Stomach smooth muscle (tissue), 2 donors: Measurements from ENCODE around the gene PTGDS.

Source experiments
- H3K27ac ChIP-seq: one replicate; pipeline ENCODE4 v1.7.0; 2013; ENCODE audit warnings: mild to moderate bottlenecking, low read length, inconsistent platforms
- H3K27me3 ChIP-seq, 2 donors: one replicate each; pipeline ENCODE4 v1.7.0; 2013; ENCODE audit warnings: low read length in 2 of 2; ENCODE audit not compliant: insufficient read depth in 2 of 2, control insufficient read depth in 1 of 2
- H3K36me3 ChIP-seq, 2 donors: one replicate each; pipeline ENCODE4 v1.7.0; 2013; ENCODE audit warnings: low read length in 2 of 2; ENCODE audit not compliant: control insufficient read depth in 2 of 2, insufficient read depth in 2 of 2
- H3K4me1 ChIP-seq: one replicate; pipeline ENCODE4 v1.7.0; 2013; ENCODE audit warnings: low read length; ENCODE audit not compliant: control insufficient read depth, insufficient read depth
- H3K4me3 ChIP-seq, 2 donors: one replicate each; pipeline ENCODE4 v1.7.0; 2013; ENCODE audit warnings: low read length in 2 of 2
- H3K9ac ChIP-seq, 2 donors: one replicate each; pipeline ENCODE4 v1.7.0; 2013; ENCODE audit warnings: low read length in 2 of 2, mild to moderate bottlenecking in 1 of 2
- H3K9me3 ChIP-seq, 2 donors: one replicate each; pipeline ENCODE4 v1.7.0; 2013; ENCODE audit warnings: low read length in 2 of 2; ENCODE audit not compliant: control insufficient read depth in 2 of 2
- donor health status: healthy.
- donor health status: Pancreatic carcinoma.

Gene PTGDS

DNA sequence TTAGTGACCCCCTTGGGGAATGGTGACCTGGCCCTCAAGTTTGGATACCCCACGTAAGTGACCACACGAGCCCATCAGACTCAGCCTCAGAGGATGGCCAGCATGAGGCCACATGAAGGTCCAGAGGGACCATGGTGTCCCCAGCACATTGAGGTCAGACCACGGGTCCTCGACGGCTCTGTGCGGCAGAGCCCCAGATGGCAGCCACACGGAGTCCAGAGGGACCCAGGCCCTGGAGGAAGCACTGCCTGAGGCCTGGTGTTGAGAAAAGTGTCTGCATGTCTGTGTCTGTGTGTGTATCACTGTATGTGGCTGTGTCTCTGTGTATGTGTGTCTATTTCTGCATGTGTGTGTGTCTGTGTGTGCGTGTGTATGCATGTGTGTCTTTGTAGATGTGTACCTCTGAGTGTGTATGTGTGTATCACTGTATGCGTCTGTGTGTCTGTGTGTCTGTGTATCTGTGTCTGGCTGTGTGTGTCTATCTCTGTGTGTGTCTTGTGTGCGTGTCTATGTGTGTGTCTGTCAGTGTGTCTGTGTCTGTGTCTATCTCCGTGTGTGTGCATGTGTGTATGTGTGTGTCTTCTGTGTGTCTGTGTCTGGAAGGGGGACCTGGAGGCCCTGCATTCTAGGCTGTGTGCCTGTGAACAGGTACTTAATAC is 6.5 kb downstream of the PTGDS start:
- Histone ChIP-seq H3K9me3 (no peaks in the 10 kb centered on the region), H3K27ac (no peak overlapping the region), H3K27me3 (peaks cover 21 to 25% of the 10 kb centered on the region in 2 donors), H3K4me3 (no peak overlapping the region), H3K4me1 (no peaks in the 10 kb centered on the region), H3K9ac (no peak overlapping the region), H3K36me3 (no peaks in the 10 kb centered on the region)

GRCh38 chr9:136984464-136985026 is 7.2 kb downstream of the PTGDS start:
- H3K36me3 ChIP-seq: no peaks in the 10 kb centered on the region

GRCh38 chr9:136985027-136985602 is 7.8 kb downstream of the PTGDS start:
- Histone ChIP-seq H3K27ac (no peak overlapping the region), H3K9ac (no peak overlapping the region)

More at GRCh38 chr9:136984464-136985026, 7.2 kb downstream of the PTGDS start:
- Histone ChIP-seq H3K4me3 (no peak overlapping the region), H3K9me3 (no peaks in the 10 kb centered on the region), H3K4me1 (no peaks in the 10 kb centered on the region), H3K27ac (no peak overlapping the region), H3K9ac (no peak overlapping the region), H3K27me3 (peaks cover 21 to 25% of the 10 kb centered on the region in 2 donors)

DNA sequence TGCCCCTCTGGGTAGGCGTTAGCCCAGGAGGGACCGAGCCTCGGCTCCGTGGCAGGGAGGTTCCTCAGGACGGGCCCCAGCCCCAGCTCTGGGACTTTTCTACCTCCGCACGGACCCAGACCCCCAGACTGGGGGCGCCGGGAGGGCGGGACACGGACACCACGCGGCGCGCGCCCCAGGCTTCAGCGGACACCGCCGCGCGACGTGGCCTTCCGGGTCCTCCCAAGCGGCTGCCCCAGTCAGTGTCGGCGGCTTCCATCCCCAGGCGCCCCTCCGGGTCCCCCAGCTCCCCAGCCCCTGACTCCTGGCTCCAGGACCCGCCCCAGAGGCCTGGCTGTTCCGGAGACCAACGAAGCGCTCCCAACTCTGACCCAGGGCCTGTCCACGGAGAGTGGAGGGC is 8.5 kb downstream of the PTGDS start:
- Histone ChIP-seq H3K27me3 (peaks cover 17 to 25% of the 10 kb centered on the region in 2 donors), H3K27ac (no peak overlapping the region), H3K4me3 (no peak overlapping the region), H3K9me3 (peaks cover 0 to 4% of the 10 kb centered on the region in 2 donors), H3K36me3 (no peaks in the 10 kb centered on the region), H3K9ac (no peak overlapping the region), H3K4me1 (no peaks in the 10 kb centered on the region)

More at GRCh38 chr9:136985027-136985602, 7.8 kb downstream of the PTGDS start:
- H3K4me1 ChIP-seq: no peaks in the 10 kb centered on the region
- H3K36me3 ChIP-seq: no peaks in the 10 kb centered on the region
- H3K27me3 ChIP-seq: peaks cover 21 to 25% of the 10 kb centered on the region in 2 donors
- H3K4me3 ChIP-seq: no peak overlapping the region
- H3K9me3 ChIP-seq: no peaks in the 10 kb centered on the region

DNA sequence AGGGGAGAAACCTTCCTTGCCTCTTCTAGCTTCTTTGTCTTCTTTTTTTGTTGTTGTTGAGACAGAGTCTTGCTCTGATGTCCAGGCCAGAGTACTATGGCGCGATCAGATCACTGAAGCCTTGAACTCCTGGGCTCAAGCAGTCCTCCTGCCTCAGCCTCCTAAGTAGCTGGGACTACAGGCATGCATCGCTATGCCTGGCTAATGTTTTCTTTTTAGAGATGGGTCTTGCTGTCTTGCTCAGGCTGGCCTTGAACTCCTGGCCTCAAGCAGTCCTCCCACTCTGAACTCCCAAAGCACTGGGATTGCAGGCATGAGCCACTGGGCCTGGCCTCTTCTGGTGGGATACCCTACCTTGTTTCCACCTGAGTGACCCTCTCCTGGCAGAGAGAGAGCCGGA is 11.6 kb downstream of the PTGDS start:
- peaks cover 15% of the 10 kb centered on the region for H3K4me1 ChIP-seq
- H3K9ac ChIP-seq: no peak overlapping the region
- H3K36me3 ChIP-seq: peaks cover 0 to 2% of the 10 kb centered on the region in 2 donors
- no peak overlapping the region for H3K4me3 ChIP-seq
- H3K9me3 ChIP-seq: peaks cover 0 to 4% of the 10 kb centered on the region in 2 donors
- no peak overlapping the region for H3K27ac ChIP-seq
- H3K27me3 ChIP-seq: peaks cover 11 to 20% of the 10 kb centered on the region in 2 donors

GRCh38 chr9:136990242-136990911 is 13.1 kb downstream of the PTGDS start:
- H3K27ac ChIP-seq: no peak overlapping the region
- H3K27me3 ChIP-seq: peaks cover 7 to 18% of the 10 kb centered on the region in 2 donors
- H3K4me1 ChIP-seq: peaks cover 24% of the 10 kb centered on the region
- no peak overlapping the region for H3K4me3 ChIP-seq
- no peak overlapping the region for H3K9ac ChIP-seq
- peaks cover 0 to 2% of the 10 kb centered on the region in 2 donors for H3K36me3 ChIP-seq
- H3K9me3 ChIP-seq: peaks cover 0 to 4% of the 10 kb centered on the region in 2 donors

- peaks cover 9 to 24% of the 10 kb centered on the region in 2 donors for H3K27me3 ChIP-seq
- no peak within 1 kb of the TSS for H3K27ac ChIP-seq
- peaks cover 0 to 4% of the 10 kb centered on the region in 2 donors for H3K9me3 ChIP-seq
- H3K9ac ChIP-seq: peak within 1 kb of the TSS; percentile 54 to 69
- peak within 1 kb of the TSS; percentile 84 to 85 for H3K4me3 ChIP-seq
- H3K36me3 ChIP-seq: peaks cover 0 to 2% of the 10 kb centered on the region in 2 donors
- peaks cover 37% of the 10 kb centered on the region for H3K4me1 ChIP-seq
Observed at GRCh38 chr9:136991993-136992818, 14.9 kb downstream of the PTGDS start, which contains the start of gene PAXX. PAXX (plus strand) TSS chr9:136992422; CDS start chr9:136992444, 22 bp downstream.

GRCh38 chr9:136992819-136993369 is 15.6 kb downstream of the PTGDS start:
- H3K27me3 ChIP-seq: peaks cover 9 to 28% of the 10 kb centered on the region in 2 donors
- H3K9ac ChIP-seq: peak overlapping the region; percentile 54 to 69
- H3K36me3 ChIP-seq: peaks cover 0 to 2% of the 10 kb centered on the region in 2 donors
- H3K9me3 ChIP-seq: peaks cover 0 to 4% of the 10 kb centered on the region in 2 donors
- no peak overlapping the region for H3K27ac ChIP-seq
- peak overlapping the region; percentile 84 to 85 for H3K4me3 ChIP-seq
- H3K4me1 ChIP-seq: peaks cover 41% of the 10 kb centered on the region

- peaks cover 0 to 4% of the 10 kb centered on the region in 2 donors for H3K9me3 ChIP-seq
- peaks cover 41% of the 10 kb centered on the region for H3K4me1 ChIP-seq
- peaks cover 0 to 2% of the 10 kb centered on the region in 2 donors for H3K36me3 ChIP-seq
- H3K4me3 ChIP-seq: no peak overlapping the region
- no peak overlapping the region for H3K9ac ChIP-seq
- H3K27me3 ChIP-seq: peaks cover 11 to 34% of the 10 kb centered on the region in 2 donors
- no peak overlapping the region for H3K27ac ChIP-seq
Observed at GRCh38 chr9:136994180-136994887, 17.0 kb downstream of the PTGDS start.
